Mammary epithelial cell (primary cell): ENCODE measurements around the gene SHISAL2A.
"Not testable (repeated sequence)": the region's sequence is repeated elsewhere in the genome, so short reads cannot be mapped to it uniquely, and the experiment has no call there.

ENCODE experiments used
- EZH2 ChIP-seq: IDR thresholded peaks from 2 replicates; pipeline ENCODE4 v1.6.1; 2012; ENCODE audit warnings: low read length, inconsistent platforms, borderline replicate concordance
- TF ChIP-seq, protein P1 (sequence below), 2 donors: IDR thresholded peaks in 1 of 2; conservative IDR thresholded peaks in 1 of 2; 2 replicates each; pipeline ENCODE4 v1.5.1; 2011 to 2012; ENCODE audit warnings: inconsistent platforms in 2 of 2, low read length in 2 of 2, mild to moderate bottlenecking in 2 of 2, control low read depth in 1 of 2, low read depth in 1 of 2; ENCODE audit not compliant: insufficient read depth in 1 of 2; ENCODE audit errors: extremely low read depth in 1 of 2

DNA sequence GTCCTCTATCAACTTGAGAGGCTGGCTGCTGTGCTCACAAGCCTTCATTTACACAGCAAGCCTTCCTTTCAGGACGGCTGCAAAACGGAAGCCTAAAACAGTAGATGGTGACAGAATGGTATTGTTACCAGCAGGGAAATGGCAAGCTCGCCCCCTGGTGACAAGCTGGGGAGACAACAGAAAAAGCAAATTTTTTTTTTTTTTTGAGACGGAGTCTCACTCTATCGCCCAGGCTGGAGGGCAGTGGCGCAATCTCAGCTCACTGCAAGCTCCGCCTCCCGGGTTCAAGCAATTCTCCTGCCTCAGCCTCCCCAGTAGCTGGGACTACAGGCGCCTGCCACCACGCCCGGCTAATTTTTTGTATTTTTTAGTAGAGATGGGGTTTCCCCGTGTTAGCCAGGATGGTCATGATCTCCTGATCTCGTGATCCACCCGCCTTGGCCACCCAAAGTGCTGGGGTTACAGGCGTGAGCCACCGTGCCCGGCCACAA lies 53.3 kb downstream of the SHISAL2A start:
- not testable (repeated sequence) for TF ChIP-seq EZH2
- TF ChIP-seq, protein P1, sequence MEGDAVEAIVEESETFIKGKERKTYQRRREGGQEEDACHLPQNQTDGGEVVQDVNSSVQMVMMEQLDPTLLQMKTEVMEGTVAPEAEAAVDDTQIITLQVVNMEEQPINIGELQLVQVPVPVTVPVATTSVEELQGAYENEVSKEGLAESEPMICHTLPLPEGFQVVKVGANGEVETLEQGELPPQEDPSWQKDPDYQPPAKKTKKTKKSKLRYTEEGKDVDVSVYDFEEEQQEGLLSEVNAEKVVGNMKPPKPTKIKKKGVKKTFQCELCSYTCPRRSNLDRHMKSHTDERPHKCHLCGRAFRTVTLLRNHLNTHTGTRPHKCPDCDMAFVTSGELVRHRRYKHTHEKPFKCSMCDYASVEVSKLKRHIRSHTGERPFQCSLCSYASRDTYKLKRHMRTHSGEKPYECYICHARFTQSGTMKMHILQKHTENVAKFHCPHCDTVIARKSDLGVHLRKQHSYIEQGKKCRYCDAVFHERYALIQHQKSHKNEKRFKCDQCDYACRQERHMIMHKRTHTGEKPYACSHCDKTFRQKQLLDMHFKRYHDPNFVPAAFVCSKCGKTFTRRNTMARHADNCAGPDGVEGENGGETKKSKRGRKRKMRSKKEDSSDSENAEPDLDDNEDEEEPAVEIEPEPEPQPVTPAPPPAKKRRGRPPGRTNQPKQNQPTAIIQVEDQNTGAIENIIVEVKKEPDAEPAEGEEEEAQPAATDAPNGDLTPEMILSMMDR (conservative IDR thresholded peaks at IDR 0.05 in 1 of 2, IDR thresholded peaks at IDR 0.05 in 1 of 2; ENCODE audit: extremely low read depth in 1 of 2, insufficient read depth in 1 of 2, low read depth in 1 of 2, low read length in 2 of 2) = peak; percentile 77 to 78
